Upper lobe of right lung (tissue), 1 donor: ENCODE measurements around the gene CFAP46. TPM values are rescaled to one million over a fixed set of nuclear protein-coding genes. Genes with fewer than 3 reads are reported as not detected.

ENCODE experiments used
- ATAC-seq: fragments of 200-7000 bp; cut with Tn5 transposase; one replicate; pipeline ENCODE4 v1.9.1; 2020; ENCODE audit warnings: mild to moderate bottlenecking, moderate library complexity
- DNase-seq: peaks from one replicate; pipeline ENCODE4 v3.0.0-alpha.2; 2020
- H3K27ac ChIP-seq: fragments of 200-600 bp; one replicate; pipeline ENCODE4 v1.8.0; 2022
- H3K27me3 ChIP-seq: fragments of 200-600 bp; one replicate; pipeline ENCODE4 v1.8.0; 2022; ENCODE audit warnings: mild to moderate bottlenecking
- H3K36me3 ChIP-seq: fragments of 200-600 bp; one replicate; pipeline ENCODE4 v1.8.0; 2022
- H3K4me1 ChIP-seq: fragments of 200-600 bp; one replicate; pipeline ENCODE4 v1.8.0; 2022
- H3K4me3 ChIP-seq: fragments of 200-600 bp; one replicate; pipeline ENCODE4 v1.8.0; 2022; ENCODE audit warnings: mild to moderate bottlenecking
- H3K9me3 ChIP-seq: fragments of 200-600 bp; one replicate; pipeline ENCODE4 v1.8.0; 2022
- CTCF ChIP-seq: fragments of 200-600 bp; IDR thresholded peaks from one replicate; pipeline ENCODE4 v1.8.0; 2022; ENCODE audit warnings: antibody characterized with exemption
- intact Hi-C: fragments of 100-400 bp; cut with DNase I; formaldehyde crosslinking; loops from one replicate; pipeline ENCODE4 v1.11.0; 2022
- total RNA-seq: library from RNA; stranded (reverse); fragmentation: NEBNext Ultra II Directional; extraction: Animal tissue kit (Norgen Biotek cat#: 25700); gene quantifications from one replicate; pipeline ENCODE4 v1.2.1, GENCODE V29; 2021
- donor health status: DM: no; HTN: yes; CAD: no; lungs with severe emphysema.

CFAP46 gene
- total RNA-seq, 1 donor from 2014 or later, result 0.52 TPM

GRCh38 chr10:132901351-132901750 is 41.0 kb downstream of the CFAP46 start:
- no peak for TF ChIP-seq CTCF
- ATAC-seq (no peak), DNase-seq (peak; percentile 4)

GRCh38 chr10:132900211-132900756 is 42.1 kb downstream of the CFAP46 start:
- Histone ChIP-seq H3K27me3 (no peaks in the 10 kb centered on the region), H3K27ac (no peak overlapping the region), H3K36me3 (no peaks in the 10 kb centered on the region), H3K4me1 (no peaks in the 10 kb centered on the region), H3K4me3 (no peak overlapping the region), H3K9me3 (no peaks in the 10 kb centered on the region)
- DNase-seq (peak; percentile 44), ATAC-seq (no peak)
- TF ChIP-seq CTCF, result no peak
- intact Hi-C loops, result no loop called here

More at GRCh38 chr10:132901351-132901750, 41.0 kb downstream of the CFAP46 start:
- H3K4me1 ChIP-seq, result no peaks in the 10 kb centered on the region
- H3K36me3 ChIP-seq, result no peaks in the 10 kb centered on the region
- no peak overlapping the region for H3K4me3 ChIP-seq
- H3K27ac ChIP-seq, result no peak overlapping the region
- H3K9me3 ChIP-seq, result no peaks in the 10 kb centered on the region
- intact Hi-C loops, result no loop called here
- no peaks in the 10 kb centered on the region for H3K27me3 ChIP-seq

- no peaks in the 10 kb centered on the region for H3K36me3 ChIP-seq
- H3K27ac ChIP-seq, result no peak overlapping the region
- H3K4me1 ChIP-seq, result no peaks in the 10 kb centered on the region
- no peaks in the 10 kb centered on the region for H3K27me3 ChIP-seq
- TF ChIP-seq CTCF, result no peak
- no peak for ATAC-seq
- no peak overlapping the region for H3K4me3 ChIP-seq
- no peaks in the 10 kb centered on the region for H3K9me3 ChIP-seq
- peak; percentile 57 for DNase-seq
- intact Hi-C loops, result no loop called here
Observed at GRCh38 chr10:132899751-132900065, 42.7 kb downstream of the CFAP46 start.

- no peaks in the 10 kb centered on the region for H3K4me1 ChIP-seq
- H3K27me3 ChIP-seq, result peaks cover under 1% of the 10 kb centered on the region
- DNase-seq, result peak; percentile 57
- no peak overlapping the region for H3K4me3 ChIP-seq
- no peaks in the 10 kb centered on the region for H3K9me3 ChIP-seq
- H3K36me3 ChIP-seq, result no peaks in the 10 kb centered on the region
- no peak for TF ChIP-seq CTCF
- peak; percentile 42 for ATAC-seq
- intact Hi-C loops, result no loop called here
- no peak overlapping the region for H3K27ac ChIP-seq
Observed at GRCh38 chr10:132899054-132899750, 43.2 kb downstream of the CFAP46 start.

GRCh38 chr10:132898391-132899053 is 43.8 kb downstream of the CFAP46 start:
- no peak for TF ChIP-seq CTCF
- Histone ChIP-seq H3K36me3 (no peaks in the 10 kb centered on the region), H3K27me3 (peaks cover 7% of the 10 kb centered on the region), H3K4me1 (no peaks in the 10 kb centered on the region), H3K9me3 (no peaks in the 10 kb centered on the region), H3K4me3 (no peak overlapping the region), H3K27ac (no peak overlapping the region)
- DNase-seq (peak; percentile 59), ATAC-seq (peak; percentile 7)
- intact Hi-C loops, result no loop called here
